Measurements from ENCODE around the gene ITIH5.

ITIH5 gene

DNA sequence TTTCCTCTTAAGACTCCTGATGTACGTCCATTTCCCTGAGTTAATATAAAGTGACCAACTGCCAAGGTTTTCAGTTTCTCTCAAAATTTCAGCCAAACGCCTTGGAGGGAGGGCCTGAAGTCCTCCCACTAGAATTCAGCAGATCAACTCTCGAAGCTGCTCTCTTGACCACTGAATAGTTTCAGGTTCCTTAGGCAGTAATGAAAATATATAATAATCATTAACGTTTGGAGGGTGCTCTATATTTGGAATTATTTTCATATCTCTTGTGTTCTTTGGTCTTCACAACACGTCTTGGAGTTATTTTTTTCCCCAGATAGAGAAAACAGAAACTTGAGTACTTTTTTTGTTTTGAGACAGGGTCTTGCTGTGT lies 132.3 kb downstream of the ITIH5 start:
- H3K4me3 ChIP-seq (replicated peaks; ENCODE audit: low read depth, low read length): no peak overlapping the region
- no peak for DNase-seq (ENCODE audit: low read depth)
- TF ChIP-seq, protein P1, sequence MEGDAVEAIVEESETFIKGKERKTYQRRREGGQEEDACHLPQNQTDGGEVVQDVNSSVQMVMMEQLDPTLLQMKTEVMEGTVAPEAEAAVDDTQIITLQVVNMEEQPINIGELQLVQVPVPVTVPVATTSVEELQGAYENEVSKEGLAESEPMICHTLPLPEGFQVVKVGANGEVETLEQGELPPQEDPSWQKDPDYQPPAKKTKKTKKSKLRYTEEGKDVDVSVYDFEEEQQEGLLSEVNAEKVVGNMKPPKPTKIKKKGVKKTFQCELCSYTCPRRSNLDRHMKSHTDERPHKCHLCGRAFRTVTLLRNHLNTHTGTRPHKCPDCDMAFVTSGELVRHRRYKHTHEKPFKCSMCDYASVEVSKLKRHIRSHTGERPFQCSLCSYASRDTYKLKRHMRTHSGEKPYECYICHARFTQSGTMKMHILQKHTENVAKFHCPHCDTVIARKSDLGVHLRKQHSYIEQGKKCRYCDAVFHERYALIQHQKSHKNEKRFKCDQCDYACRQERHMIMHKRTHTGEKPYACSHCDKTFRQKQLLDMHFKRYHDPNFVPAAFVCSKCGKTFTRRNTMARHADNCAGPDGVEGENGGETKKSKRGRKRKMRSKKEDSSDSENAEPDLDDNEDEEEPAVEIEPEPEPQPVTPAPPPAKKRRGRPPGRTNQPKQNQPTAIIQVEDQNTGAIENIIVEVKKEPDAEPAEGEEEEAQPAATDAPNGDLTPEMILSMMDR (IDR thresholded peaks at IDR 0.05; ENCODE audit: low read length, missing control alignments): no peak

DNA sequence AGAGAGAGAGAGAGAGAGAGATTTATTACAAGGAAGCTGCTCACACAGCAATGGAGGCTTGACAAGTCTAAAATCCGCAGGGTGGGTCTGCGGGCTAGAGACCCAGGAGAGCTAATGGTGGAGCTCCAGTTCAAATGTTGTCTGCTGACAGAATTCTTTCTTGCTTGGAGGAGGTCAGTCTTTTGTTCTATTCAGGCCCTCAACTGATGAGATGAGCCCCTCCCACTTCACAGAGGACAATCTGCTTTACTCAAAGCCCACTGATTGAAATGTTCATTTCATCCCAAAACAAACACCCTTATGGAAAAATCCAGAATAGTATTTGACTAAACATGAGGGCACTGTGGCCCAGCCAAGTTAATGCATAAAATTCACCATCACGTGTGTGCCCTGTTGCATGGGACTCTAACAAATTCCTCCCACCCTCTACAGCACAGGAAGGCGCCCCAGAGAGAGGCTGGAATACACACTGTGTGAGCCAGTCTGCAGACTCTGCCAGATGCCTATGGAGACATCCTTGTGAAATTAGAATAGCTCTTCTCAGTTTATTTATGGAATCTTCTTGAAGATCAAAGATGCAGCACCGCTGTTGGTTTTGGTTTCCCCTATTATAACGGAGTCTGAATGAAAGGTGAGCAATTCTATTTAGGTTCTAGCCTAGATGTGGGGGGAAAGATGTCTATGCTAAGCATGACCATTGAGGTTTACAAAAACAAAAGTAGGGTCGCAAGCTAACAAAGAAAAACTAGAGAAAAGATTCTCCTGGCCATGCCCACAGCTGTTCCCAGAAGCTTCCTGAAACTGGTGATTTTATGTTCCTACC lies 132.9 kb downstream of the ITIH5 start:
- DNase-seq (ENCODE audit: low read depth): no peak
- TF ChIP-seq, protein P1 (IDR thresholded peaks at IDR 0.05; ENCODE audit: low read length, missing control alignments): no peak
- H3K4me3 ChIP-seq (replicated peaks; ENCODE audit: low read depth, low read length): no peak overlapping the region

DNA sequence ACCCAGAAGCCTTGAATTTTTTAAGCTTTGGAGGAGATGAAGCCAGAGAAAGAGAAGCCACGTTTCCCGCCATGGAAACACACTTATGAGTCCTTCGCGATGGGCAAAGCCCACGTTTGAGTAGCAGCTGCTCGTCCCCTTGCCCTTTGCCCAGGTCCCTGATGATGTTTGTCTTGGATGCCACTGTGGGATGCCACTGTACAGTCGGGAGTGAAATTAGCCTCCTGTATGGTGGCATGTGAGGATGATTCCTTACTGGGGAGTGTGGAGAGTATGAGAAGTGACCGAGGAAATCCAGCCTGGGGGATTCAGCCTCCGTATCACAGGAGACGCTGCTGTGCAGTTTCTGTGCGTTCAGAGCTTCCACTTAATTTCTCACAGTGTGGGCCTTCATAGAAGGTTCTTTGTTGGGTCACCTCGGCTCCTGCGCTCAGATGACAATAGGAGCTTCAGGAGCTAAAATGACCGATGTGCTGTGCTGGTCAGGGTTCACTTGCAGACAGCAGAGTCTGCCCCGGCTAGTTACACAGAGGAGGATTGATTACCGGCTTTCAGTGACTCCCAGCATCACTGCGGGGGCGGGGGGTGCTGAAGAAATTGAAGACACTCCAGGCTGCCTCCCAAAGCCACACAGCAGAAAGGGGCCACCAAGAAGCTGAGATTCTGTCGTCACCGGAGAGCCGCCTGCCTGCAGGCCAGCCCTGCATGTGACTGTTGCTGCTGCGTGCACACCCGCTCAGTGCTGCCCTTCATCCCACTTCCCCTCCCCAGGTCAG lies 133.9 kb downstream of the ITIH5 start:
- DNase-seq (ENCODE audit: low read depth): no peak
- TF ChIP-seq, protein P1 (IDR thresholded peaks at IDR 0.05; ENCODE audit: low read length, missing control alignments): no peak
- H3K4me3 ChIP-seq (replicated peaks; ENCODE audit: low read depth, low read length): no peak overlapping the region

DNA sequence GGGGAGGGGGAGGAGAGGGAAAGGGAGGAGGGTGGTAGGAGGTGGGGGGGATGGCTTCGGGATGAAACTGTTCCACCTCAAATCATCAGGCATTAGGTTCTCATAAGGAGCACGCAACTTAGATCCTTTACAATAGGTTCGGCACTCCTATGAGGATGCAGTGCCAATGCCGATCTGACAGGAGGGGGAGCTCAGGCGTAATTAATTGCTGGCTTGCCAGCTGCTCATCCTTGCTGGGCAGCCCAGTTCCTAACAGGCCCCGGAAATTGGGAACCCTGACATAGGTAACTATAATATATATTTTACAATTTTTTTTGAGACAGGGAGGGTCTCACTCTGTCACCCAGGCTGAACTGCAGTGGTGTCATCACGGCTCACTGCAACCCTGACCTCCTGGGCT lies 137.1 kb downstream of the ITIH5 start:
- peak; percentile 31 for DNase-seq (ENCODE audit: low read depth)
- H3K4me3 ChIP-seq (replicated peaks; ENCODE audit: low read depth, low read length): no peak overlapping the region
- TF ChIP-seq, protein P1 (IDR thresholded peaks at IDR 0.05; ENCODE audit: low read length, missing control alignments): peak; percentile 35

DNA sequence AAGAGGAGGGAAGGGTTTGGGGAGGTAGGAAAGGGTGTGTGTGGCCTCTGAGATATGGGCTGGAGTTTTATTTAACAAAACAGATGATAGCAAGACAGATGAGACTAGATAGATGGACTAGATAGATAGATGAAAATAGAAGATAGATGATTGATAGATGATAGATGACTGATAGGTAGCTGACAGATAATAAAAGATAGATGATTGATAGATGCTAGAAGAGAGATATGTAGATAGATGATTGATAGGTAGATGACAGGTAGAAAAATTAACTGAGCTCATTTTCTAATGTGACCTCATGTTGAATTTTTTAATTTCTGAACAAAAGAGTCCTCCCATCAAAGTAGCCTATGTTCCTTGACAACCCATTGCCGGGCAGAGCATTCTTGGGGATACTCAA lies 139.3 kb downstream of the ITIH5 start:
- DNase-seq (ENCODE audit: low read depth): no peak
- H3K4me3 ChIP-seq (replicated peaks; ENCODE audit: low read depth, low read length): no peak overlapping the region
- TF ChIP-seq, protein P1 (IDR thresholded peaks at IDR 0.05; ENCODE audit: low read length, missing control alignments): no peak

DNA sequence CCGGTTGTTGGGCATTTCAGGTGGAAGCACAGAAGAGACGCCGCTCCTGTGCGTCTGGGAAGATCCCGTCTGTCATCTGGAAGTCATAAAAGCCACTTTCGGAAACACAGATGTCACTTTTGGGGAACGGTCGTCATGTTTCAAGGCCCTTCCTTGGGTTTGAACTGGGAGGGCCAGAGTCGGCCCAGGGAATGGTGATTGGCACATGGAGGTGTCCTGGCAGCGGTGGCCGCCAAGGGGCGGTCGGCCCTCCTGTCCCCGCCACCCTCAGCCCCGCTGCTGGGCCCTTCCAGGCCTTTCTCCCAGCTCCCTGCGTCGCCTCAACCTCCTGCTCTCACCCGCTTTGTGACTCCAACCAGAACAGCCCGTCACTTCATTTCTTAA lies 140.8 kb downstream of the ITIH5 start:
- no peak overlapping the region for H3K4me3 ChIP-seq (replicated peaks; ENCODE audit: low read depth, low read length)
- TF ChIP-seq, protein P1 (IDR thresholded peaks at IDR 0.05; ENCODE audit: low read length, missing control alignments): no peak
- DNase-seq (ENCODE audit: low read depth): no peak

Measured in fibroblast of pulmonary artery (primary cell).